Transverse colon (tissue), 4 donors: Measurements from ENCODE around the gene CYREN.

Source experiments
- POLR2A ChIP-seq: fragments of 450-650 bp; IDR thresholded peaks from one replicate; pipeline ENCODE4 v1.6.1; 2016; ENCODE audit warnings: antibody characterized with exemption, mild to moderate bottlenecking, moderate library complexity
- POLR2AphosphoS5 ChIP-seq, 3 donors: sonication (generic); formaldehyde crosslinking; IDR thresholded peaks; one replicate each; pipeline ENCODE4 v1.6.1; 2016; ENCODE audit warnings: antibody characterized with exemption in 3 of 3
- TF ChIP-seq, protein P1 (sequence below), 5 experiments: fragments of 200-600 bp in 3 of 5; fragments of 450-650 bp in 2 of 5; sonication (generic) in 3 of 5; IDR thresholded peaks; 1 replicate in 2 of 5; 2 replicates in 3 of 5; pipeline ENCODE4 v1.5.1; 2016 to 2017; ENCODE audit warnings: antibody characterized with exemption in 5 of 5, inconsistent platforms in 3 of 5, mild to moderate bottlenecking in 2 of 5, moderate library complexity in 1 of 5

- TF ChIP-seq POLR2AphosphoS5 (IDR thresholded peaks at IDR 0.05) (no peak), POLR2A (no peak)
- TF ChIP-seq, protein P1, sequence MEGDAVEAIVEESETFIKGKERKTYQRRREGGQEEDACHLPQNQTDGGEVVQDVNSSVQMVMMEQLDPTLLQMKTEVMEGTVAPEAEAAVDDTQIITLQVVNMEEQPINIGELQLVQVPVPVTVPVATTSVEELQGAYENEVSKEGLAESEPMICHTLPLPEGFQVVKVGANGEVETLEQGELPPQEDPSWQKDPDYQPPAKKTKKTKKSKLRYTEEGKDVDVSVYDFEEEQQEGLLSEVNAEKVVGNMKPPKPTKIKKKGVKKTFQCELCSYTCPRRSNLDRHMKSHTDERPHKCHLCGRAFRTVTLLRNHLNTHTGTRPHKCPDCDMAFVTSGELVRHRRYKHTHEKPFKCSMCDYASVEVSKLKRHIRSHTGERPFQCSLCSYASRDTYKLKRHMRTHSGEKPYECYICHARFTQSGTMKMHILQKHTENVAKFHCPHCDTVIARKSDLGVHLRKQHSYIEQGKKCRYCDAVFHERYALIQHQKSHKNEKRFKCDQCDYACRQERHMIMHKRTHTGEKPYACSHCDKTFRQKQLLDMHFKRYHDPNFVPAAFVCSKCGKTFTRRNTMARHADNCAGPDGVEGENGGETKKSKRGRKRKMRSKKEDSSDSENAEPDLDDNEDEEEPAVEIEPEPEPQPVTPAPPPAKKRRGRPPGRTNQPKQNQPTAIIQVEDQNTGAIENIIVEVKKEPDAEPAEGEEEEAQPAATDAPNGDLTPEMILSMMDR (IDR thresholded peaks at IDR 0.05), result no peak
These were observed 4.4 kb upstream of the CYREN start for GRCh38 chr7:135174941-135175340.
